Camera-type eye (tissue), 1 donor: ENCODE data around the gene FUT2. TPM values are rescaled to one million over a fixed set of nuclear protein-coding genes. Genes with fewer than 3 reads are reported as not detected.

Source experiments
- total RNA-seq: library from RNA; depleted of rRNA; stranded (reverse); fragments of >200 nt; gene quantifications from one replicate; pipeline ENCODE4 v1.2.3, GENCODE V29; 2014

FUT2 gene
- total RNA-seq: 0.44 TPM

DNA sequence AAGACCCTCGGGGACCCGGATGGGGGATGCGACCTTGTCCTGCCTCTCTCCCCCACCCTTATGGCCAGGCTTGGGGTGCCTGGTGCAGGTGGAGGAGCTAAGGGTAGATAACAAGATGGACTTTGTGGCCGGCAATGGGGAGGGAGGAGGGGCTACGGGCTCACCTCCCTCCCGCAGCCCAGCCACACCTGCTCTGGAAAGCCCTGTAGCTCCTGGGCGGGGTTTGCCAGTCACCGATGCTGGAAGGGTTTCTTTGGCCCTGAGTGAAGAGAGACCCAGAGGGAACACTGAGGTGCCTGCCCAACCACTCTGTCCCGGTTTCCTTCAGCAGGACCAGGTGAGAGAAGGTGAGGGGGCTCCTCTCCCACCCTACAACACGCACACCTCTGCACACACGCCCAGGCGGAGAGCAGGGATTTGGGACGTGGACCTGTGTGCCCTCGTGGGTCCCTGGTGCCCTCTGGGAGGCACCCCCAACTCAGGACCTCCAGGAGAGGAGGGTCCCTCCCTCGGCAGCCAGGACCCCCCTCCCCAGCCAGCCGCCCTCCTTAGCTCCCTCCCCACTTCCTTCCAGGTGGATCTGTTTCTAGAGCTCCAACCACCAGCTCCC, at the start of gene FUT2:
TSS of gene FUT2 (plus strand) at position 229 of the 610 bp plus-strand sequence. CDS start 6,986 bp downstream, outside the sequence.

DNA sequence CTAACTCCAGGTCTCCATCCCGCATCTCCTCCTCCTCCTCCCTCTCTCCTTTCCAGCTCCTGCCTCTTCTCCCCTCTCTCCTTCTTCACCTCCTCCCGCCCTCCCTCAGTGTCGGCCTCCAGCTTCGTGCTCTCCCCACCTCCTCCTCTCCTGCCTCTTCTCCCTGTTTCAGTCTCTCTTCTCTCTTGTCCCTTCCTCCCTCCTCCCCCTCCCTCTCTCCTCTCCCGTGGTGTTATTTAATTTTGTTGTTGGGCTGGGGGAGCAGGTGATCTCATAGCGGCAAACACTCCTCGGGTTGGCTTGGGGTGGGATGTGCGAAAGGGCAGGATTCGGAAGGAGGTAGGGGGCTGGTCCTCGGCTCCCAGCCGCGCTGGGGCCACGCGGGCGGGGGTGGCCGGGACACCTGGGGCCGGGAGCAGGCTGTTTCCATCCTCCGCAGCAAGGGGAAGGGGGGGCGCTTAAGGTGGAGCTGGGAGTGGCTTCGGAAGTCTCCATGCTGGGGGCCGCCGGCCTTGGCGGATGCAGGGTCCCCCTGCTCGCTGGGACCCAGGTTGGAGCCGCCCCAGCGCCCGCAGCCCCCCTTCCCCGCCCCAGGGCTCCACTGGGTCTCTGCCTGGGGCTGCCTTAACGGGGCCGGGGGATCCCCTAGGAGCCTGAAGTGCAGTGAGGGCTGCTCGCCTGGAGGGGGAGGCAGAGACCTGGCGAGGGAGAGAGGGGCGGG, 49.6 kb upstream of the FUT2 start, which contains the start of gene CA11:
TSS of gene CA11 (minus strand) at position 187 of the 721 bp plus-strand sequence. CDS start 555 bp downstream, outside the sequence.

DNA sequence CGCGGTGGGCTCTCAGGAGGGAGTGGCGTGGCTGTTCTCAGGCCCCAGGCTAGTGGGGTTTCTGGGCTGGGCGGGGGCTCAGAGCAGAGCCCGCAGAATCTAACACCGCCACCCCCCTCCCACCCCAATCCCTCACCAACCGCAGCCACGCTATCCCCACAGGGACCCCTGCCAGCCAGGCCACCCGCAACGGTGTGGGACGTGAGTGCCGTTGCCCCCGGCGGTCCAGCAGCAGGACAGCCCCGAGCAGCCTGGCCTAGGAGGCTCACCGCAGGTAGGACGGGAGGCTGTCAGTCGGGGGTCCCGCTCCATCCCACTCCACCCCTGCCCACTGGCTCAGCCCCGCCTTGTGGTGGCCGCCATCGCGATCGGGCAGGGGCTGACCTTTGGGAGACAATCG, 22.8 kb upstream of the FUT2 start, which contains the start of gene NTN5:
TSS of gene NTN5 (minus strand) at position 24 of the 400 bp plus-strand sequence. CDS start 2,031 bp downstream, outside the sequence.

DNA sequence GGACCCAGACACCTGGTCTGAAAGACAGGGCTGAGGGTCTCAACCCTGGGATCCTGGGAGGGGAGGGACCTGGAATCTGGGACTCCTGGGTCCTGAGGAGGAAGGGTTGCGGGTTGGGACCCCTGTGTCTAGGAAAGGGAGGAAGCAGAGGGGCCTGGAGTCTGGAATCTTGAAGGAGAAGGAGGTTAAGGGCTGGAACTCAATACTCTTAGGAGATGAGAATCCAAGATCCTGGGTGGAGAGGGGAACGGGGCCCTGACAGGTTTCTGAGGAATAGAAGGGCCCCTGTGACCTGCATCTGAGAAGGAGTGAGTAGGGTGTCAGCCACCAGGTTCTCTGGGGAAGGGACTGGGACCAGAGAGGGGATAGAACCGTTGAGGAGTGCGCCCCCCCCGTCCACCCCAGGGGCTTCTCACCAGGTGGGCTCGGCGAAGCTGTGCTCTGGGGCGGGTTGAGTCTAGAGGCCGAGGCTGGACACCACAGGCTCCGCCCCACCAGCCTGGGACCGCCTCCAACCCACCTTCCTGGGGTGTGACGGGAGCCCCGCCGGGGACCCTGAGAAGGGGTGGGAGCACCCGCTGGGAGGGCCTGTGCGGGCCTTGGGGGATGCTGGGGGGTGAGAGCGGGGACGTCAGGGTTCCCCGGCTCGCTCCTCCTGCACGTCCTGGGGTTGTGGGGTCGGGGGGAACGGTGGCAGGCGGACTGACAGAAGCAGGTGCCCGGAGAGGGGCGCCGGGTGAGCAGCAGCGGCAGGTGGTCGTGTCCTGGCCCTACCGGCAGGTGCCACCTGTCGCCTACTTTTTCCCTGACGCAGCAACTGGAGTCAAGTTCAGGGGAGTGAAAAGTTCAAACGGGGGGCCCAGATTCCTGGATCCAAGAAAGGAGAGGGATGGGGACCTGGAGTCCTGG, 23.7 kb downstream of the FUT2 start, which contains the start of gene MAMSTR:
TSS of gene MAMSTR (minus strand) at position 463 of the 909 bp plus-strand sequence. CDS start 694 bp downstream, outside the sequence.

DNA sequence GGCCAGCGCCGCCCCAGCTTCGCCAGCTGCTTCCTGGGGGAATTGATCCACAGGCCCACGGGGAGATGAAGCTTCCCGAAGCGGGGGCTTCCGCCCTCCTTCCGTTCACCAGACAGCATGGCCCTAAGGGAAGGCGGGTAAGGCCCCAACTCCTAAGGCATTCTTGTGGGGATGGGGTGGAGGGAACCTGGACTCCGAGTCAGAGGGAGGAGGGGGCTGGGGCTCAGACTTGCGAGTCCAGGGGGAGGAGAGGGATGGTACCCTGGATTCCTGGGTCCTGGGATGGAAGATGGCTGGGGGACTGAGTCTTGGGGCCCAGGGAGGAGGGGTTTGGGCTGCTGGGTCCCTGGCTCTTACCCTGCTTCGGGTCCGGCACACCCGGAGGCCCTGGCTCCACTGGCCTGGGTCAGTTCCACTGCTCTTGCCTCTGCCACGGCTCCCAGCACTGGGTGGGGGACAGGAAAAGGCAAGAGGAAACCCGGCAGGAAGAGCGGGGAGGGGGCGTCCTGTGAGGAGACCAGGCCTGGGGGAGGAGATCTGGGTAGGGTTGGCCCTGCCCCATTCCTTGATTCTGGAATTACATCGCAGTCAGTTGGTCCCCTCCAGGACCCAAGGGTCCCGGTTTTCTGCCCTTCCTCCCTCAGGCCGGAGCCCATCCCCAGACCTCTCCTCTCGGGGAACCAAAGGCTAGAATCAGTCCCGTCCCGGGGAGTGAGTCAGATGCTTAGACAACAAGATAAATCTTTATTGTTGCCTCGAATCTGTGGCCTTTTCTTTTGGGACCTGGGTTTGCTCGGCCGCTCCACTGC, 44.6 kb downstream of the FUT2 start, which contains the start of gene RASIP1:
TSS of gene RASIP1 (minus strand) at position 447 of the 809 bp plus-strand sequence. CDS start at position 119, 328 bp downstream.

DNA sequence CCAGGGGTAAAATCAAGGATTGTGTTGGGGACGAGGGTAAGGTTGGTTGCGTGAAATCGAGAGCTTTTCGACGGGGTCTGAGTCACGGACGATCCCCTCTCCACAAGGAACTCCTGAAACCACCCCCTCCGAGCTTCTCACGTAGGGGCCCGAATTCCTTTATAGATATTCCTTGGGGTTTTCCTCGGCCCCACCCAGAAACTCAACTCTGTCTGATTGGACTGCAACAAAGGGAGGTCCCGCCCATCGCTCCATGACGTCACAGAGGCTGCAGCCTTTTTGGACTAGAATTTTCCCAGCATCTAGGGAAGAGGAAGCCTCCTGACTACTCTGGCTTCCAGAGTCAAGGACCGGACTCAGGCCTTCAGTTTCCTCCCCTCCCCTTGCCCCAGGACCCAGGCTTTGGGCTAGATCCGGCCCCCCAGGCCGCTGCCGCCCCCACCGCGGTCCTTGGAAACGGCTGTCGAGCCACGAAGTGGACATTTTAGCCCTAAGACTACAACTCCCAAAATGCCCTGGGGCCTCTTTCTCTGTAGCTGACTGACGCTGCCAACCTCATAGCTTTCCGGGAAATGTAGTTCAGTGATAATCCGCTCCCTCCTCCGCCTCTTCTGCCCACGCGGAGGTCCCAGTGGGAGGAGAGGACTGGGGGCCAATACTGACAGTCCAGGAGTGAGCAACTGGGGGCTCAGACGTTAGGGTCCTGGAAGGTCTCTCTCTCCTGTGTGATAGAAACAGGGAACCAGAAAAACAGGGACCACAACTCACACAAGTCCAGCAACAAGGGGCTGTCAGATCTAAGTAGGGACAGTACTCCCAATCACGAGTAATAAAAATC, 51.2 kb downstream of the FUT2 start, which contains the start of gene IZUMO1:
TSS of gene IZUMO1 (minus strand) at position 172 of the 838 bp plus-strand sequence. CDS start 1,050 bp downstream, outside the sequence.

DNA sequence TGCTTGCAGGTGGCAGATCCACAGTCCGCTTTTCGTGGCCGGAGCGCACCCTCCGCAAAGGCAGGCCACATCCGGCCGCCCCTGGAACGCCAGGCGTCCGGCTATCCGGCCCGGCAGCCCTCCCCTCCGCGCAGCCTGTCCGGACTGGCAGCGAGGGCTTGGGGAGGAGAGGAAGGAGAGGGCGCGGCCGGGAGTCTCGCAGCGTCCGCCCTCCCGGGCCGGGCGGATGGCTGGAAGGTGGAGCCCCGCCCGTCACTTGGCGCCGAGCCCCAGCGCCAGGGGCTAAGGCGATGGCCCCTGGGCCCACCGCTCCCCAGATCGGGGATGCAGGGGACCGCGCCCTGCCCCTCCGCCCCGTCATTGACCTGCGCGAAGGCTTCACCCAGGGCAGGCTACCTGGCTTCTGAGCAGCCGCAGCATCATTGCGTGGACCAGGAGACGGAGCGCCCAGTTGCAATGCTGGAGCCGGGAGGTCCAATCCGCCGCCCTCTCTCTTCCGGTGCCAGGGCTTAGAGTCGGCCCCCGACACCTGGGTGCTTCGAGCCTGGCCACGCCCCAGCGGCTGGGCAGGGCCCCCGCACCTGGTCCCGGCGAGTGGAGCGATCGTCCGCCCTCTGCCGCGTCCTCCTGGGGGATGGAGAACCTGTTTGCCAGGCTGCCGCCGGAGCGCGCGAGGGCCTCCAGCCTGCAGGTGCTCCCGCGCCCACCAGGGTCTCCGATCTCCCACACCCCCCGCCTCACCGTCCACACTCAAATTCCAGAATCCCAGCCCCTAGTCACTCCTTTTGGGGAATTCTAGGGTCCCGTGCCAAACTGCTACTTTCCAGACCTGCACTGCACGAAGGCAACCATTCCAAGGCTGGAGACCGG, 57.0 kb downstream of the FUT2 start, which contains the start of gene FUT1:
TSS of gene FUT1 (minus strand) at position 146 of the 870 bp plus-strand sequence. CDS start 1,360 bp downstream, outside the sequence.

DNA sequence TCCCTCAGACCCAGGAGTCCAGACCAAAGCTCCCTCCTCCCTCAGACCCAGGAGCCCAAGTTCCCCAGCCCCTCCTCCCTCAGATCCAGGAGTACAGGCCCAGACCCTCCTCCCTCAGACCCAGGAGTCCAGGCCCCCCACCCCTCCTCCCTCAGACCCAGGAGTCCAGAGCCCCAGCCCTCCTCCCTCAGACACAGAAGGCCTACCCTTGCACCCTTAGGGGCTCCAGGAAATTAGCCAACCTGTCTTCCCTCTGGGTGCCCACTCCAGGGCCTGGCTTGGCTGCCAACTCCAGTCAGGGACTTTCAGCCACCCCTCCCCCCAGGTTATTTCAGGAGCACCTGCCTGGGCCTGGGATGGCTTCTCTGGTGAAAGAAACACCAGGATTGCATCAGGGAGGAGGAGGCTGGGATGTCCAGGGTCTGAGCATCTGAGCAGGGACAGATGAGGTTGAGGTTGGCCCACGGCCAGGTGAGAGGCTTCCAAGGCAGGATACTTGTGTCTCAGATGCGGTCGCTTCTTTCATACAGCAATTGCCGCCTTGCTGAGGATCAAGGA, 59.4 kb downstream of the FUT2 start, which contains the start of gene FGF21:
TSS of gene FGF21 (plus strand) at position 441 of the 558 bp plus-strand sequence. CDS start 713 bp downstream, outside the sequence.

Other genes with a start within 250 kb of the FUT2 start
- 26.2 TPM for gene GRWD1, start 250.0 kb upstream of the FUT2 start, total RNA-seq
- 1.6 TPM for gene KCNJ14, start 240.4 kb upstream of the FUT2 start, total RNA-seq
- 72.9 TPM for gene CYTH2, start 226.6 kb upstream of the FUT2 start, total RNA-seq
- 6.1 TPM for gene LMTK3, start 184.1 kb upstream of the FUT2 start, total RNA-seq
- gene SULT2B1, start 143.8 kb upstream of the FUT2 start, total RNA-seq: 1.1 TPM
- not detected for gene SPACA4, start 89.2 kb upstream of the FUT2 start, total RNA-seq
- 1.4 TPM for gene FAM83E, start 80.9 kb upstream of the FUT2 start, total RNA-seq
- gene RPL18, start 76.8 kb upstream of the FUT2 start, total RNA-seq: 1,106 TPM
- gene SPHK2, start 76.5 kb upstream of the FUT2 start, total RNA-seq: 12.5 TPM
- 26.7 TPM for gene DBP, start 58.6 kb upstream of the FUT2 start, total RNA-seq
- 6.4 TPM for gene CA11, start 49.8 kb upstream of the FUT2 start, total RNA-seq
- gene NTN5, start 23.0 kb upstream of the FUT2 start, total RNA-seq: 1.6 TPM
- gene MAMSTR, start 23.8 kb downstream of the FUT2 start, total RNA-seq: 4.2 TPM
- gene RASIP1, start 44.6 kb downstream of the FUT2 start, total RNA-seq: 11.4 TPM
- gene IZUMO1, start 50.9 kb downstream of the FUT2 start, total RNA-seq: not detected
- 1.9 TPM for gene FUT1, start 56.7 kb downstream of the FUT2 start, total RNA-seq
- not detected for gene FGF21, start 59.6 kb downstream of the FUT2 start, total RNA-seq
- 27.3 TPM for gene BCAT2, start 115.1 kb downstream of the FUT2 start, total RNA-seq
- gene HSD17B14, start 140.5 kb downstream of the FUT2 start, total RNA-seq: 13.8 TPM
- gene PLEKHA4, start 172.6 kb downstream of the FUT2 start, total RNA-seq: 10.8 TPM
- 42.4 TPM for gene PPP1R15A, start 176.4 kb downstream of the FUT2 start, total RNA-seq
- gene TULP2, start 202.8 kb downstream of the FUT2 start, total RNA-seq: 0.22 TPM
- 153 TPM for gene NUCB1, start 204.3 kb downstream of the FUT2 start, total RNA-seq
- not detected for gene DHDH, start 237.7 kb downstream of the FUT2 start, total RNA-seq